Prostate gland (tissue), 2 donors: Measurements from ENCODE around the gene SKA3. TPM values are rescaled to one million over a fixed set of nuclear protein-coding genes. Genes with fewer than 3 reads are reported as not detected.
"Not testable (repeated sequence)": the region's sequence is repeated elsewhere in the genome, so short reads cannot be mapped to it uniquely, and the experiment has no call there.

Experiments used
- DNase-seq: peaks from one replicate; pipeline ENCODE4 v3.0.0-alpha.2; 2019; ENCODE audit warnings: low spot score
- H3K27ac ChIP-seq, 2 donors: fragments of 200-600 bp; sonication (generic); 2 replicates each; pipeline ENCODE4 v1.5.1; 2017 to 2019
- H3K27me3 ChIP-seq: fragments of 200-600 bp; sonication (generic); replicated peaks from 2 replicates; pipeline ENCODE4 v1.5.1; 2019; ENCODE audit not compliant: insufficient read depth
- H3K36me3 ChIP-seq, 2 donors: fragments of 200-600 bp; sonication (generic); 1 replicate in 1 of 2; 2 replicates in 1 of 2; pipeline versions ENCODE4 v1.5.1 to v1.8.1; 2017 to 2019
- H3K4me1 ChIP-seq: fragments of 200-600 bp; sonication (generic); replicated peaks from 2 replicates; pipeline ENCODE4 v1.5.1; 2019
- H3K4me3 ChIP-seq, 2 donors: fragments of 200-600 bp; sonication (generic); 2 replicates each; pipeline ENCODE4 v1.5.1; 2017 to 2019
- H3K9me3 ChIP-seq: fragments of 200-600 bp; sonication (generic); 2 replicates; pipeline ENCODE4 v1.5.1; 2017
- POLR2A ChIP-seq: fragments of 450-650 bp; IDR thresholded peaks from one replicate; pipeline ENCODE4 v1.6.1; 2016; ENCODE audit warnings: antibody characterized with exemption, mild to moderate bottlenecking
- POLR2AphosphoS5 ChIP-seq: sonication (generic); formaldehyde crosslinking; IDR thresholded peaks from one replicate; pipeline ENCODE4 v1.6.1; 2017; ENCODE audit warnings: antibody characterized with exemption
- WGBS: methylation state at CpG from one replicate; pipeline ENCODE4 v1.1.5; 2018; 5-methylcytosine and 5-hydroxymethylcytosine counted together
- intact Hi-C: fragments of 100-400 bp; cut with DNase I; formaldehyde crosslinking; loops from one replicate; pipeline ENCODE4 v1.14.2; 2022
- total RNA-seq, 2 donors: library from RNA; depleted of rRNA; stranded (reverse); fragments of >200 nt; gene quantifications; one replicate each; pipeline ENCODE4 v1.1.0, GENCODE V29; 2016
- TF ChIP-seq, protein P1 (sequence below), 4 experiments: fragments of 200-600 bp in 2 of 4; fragments of 450-650 bp in 2 of 4; sonication (generic) in 2 of 4; IDR thresholded peaks; 1 replicate in 3 of 4; 2 replicates in 1 of 4; pipeline ENCODE4 v1.5.1; 2016 to 2019; ENCODE audit warnings: antibody characterized with exemption in 4 of 4, mild to moderate bottlenecking in 2 of 4, moderate library complexity in 2 of 4

SKA3 gene
- total RNA-seq, 2 donors from 2014 or later, result 0.59 to 4.3 TPM

GRCh38 chr13:21142766-21143165 is 33.6 kb downstream of the SKA3 start:
- no peak overlapping the region for H3K4me3 ChIP-seq
- TF ChIP-seq POLR2AphosphoS5 (no peak), POLR2A (no peak)
- TF ChIP-seq, protein P1, sequence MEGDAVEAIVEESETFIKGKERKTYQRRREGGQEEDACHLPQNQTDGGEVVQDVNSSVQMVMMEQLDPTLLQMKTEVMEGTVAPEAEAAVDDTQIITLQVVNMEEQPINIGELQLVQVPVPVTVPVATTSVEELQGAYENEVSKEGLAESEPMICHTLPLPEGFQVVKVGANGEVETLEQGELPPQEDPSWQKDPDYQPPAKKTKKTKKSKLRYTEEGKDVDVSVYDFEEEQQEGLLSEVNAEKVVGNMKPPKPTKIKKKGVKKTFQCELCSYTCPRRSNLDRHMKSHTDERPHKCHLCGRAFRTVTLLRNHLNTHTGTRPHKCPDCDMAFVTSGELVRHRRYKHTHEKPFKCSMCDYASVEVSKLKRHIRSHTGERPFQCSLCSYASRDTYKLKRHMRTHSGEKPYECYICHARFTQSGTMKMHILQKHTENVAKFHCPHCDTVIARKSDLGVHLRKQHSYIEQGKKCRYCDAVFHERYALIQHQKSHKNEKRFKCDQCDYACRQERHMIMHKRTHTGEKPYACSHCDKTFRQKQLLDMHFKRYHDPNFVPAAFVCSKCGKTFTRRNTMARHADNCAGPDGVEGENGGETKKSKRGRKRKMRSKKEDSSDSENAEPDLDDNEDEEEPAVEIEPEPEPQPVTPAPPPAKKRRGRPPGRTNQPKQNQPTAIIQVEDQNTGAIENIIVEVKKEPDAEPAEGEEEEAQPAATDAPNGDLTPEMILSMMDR (IDR thresholded peaks at IDR 0.05), result no peak
- WGBS, result 86% methylated on average over 3 of the region's 3 CpGs
- H3K36me3 ChIP-seq, result no peaks in the 10 kb centered on the region
- intact Hi-C loops, result no loop called here
- H3K4me1 ChIP-seq, result peaks cover 4% of the 10 kb centered on the region
- no peaks in the 10 kb centered on the region for H3K27me3 ChIP-seq
- H3K9me3 ChIP-seq, result no peaks in the 10 kb centered on the region
- H3K27ac ChIP-seq, result no peak overlapping the region
- no peak for DNase-seq

GRCh38 chr13:21139374-21139773 is 37.0 kb downstream of the SKA3 start:
- intact Hi-C loops, result no loop called here
- peak overlapping the region; percentile 89 to 91 for H3K27ac ChIP-seq
- H3K4me1 ChIP-seq, result peaks cover 4% of the 10 kb centered on the region
- no peaks in the 10 kb centered on the region for H3K9me3 ChIP-seq
- TF ChIP-seq POLR2A (no peak), POLR2AphosphoS5 (no peak)
- TF ChIP-seq, protein P1 (IDR thresholded peaks at IDR 0.05), result no peak
- H3K36me3 ChIP-seq, result no peaks in the 10 kb centered on the region
- 93% methylated on average over 12 of the region's 12 CpGs for WGBS
- DNase-seq, result no peak
- peak overlapping the region in 1 of 2 donors; percentile 84 for H3K4me3 ChIP-seq
- H3K27me3 ChIP-seq, result no peaks in the 10 kb centered on the region

GRCh38 chr13:21138561-21138960 is 37.8 kb downstream of the SKA3 start:
- intact Hi-C loops, result no loop called here
- no peaks in the 10 kb centered on the region for H3K27me3 ChIP-seq
- no peaks in the 10 kb centered on the region for H3K9me3 ChIP-seq
- H3K27ac ChIP-seq, result peak overlapping the region; percentile 7 to 44
- peak; percentile 14 for DNase-seq
- no peaks in the 10 kb centered on the region for H3K36me3 ChIP-seq
- peak; percentile 17 for TF ChIP-seq POLR2AphosphoS5
- TF ChIP-seq, protein P1 (IDR thresholded peaks at IDR 0.05), result no peak
- H3K4me3 ChIP-seq, result no peak overlapping the region
- WGBS, result 50% methylated on average over 1 of the region's 1 CpG
- peaks cover 4% of the 10 kb centered on the region for H3K4me1 ChIP-seq

DNA sequence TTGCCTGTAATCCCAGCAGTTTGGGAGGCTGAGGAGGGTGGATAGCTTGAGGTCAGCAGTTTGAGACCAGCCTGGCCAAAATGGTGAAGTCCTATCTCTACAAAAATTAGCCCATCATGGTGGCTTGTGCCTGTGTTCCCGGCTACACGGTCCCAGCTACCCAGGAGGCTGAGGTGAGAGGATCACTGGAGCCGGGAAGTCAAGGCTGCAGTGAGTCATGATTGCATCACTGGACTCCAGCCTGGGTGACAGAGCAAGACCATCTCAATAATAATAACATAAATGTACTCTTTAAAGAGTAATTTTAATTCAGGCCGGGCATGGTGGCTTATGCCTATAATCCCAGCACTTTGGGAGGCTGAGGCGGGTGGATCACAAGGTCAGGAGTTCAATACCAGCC is 38.7 kb downstream of the SKA3 start:
- Histone ChIP-seq H3K27ac (no peak overlapping the region), H3K4me3 (no peak overlapping the region), H3K9me3 (no peaks in the 10 kb centered on the region), H3K27me3 (no peaks in the 10 kb centered on the region), H3K4me1 (peaks cover 4% of the 10 kb centered on the region), H3K36me3 (no peaks in the 10 kb centered on the region)
- intact Hi-C loops, result no loop called here
- DNase-seq, result no peak
- no peak for TF ChIP-seq POLR2A
- no peak for TF ChIP-seq POLR2AphosphoS5
- TF ChIP-seq, protein P1 (IDR thresholded peaks at IDR 0.05), result no peak
- WGBS, result 88% methylated on average over 5 of the region's 5 CpGs

- 93% methylated on average over 6 of the region's 6 CpGs for WGBS
- H3K4me3 ChIP-seq, DNase-seq, intact Hi-C loops, H3K9me3 ChIP-seq, H3K27me3 ChIP-seq, H3K4me1 ChIP-seq, H3K36me3 ChIP-seq, H3K27ac ChIP-seq: not testable (repeated sequence)
Measured at GRCh38 chr13:21135833-21136232, 40.5 kb downstream of the SKA3 start.
